Tibial nerve (tissue), 4 donors: ENCODE measurements around the gene CIBAR2. TPM values are rescaled to one million over a fixed set of nuclear protein-coding genes. Genes with fewer than 3 reads are reported as not detected.

ENCODE experiments used
- DNase-seq, 2 donors: peaks; one replicate each; pipeline ENCODE4 v3.0.0-alpha.2; 2019; ENCODE audit warnings: low spot score in 2 of 2
- H3K27ac ChIP-seq, 4 donors: fragments of 200-600 bp; sonication (generic) in 3 of 4; one replicate each; pipeline ENCODE4 v1.5.1; 2017 to 2019; ENCODE audit warnings: mild to moderate bottlenecking in 1 of 4
- H3K27me3 ChIP-seq, 2 donors: fragments of 200-600 bp; sonication (generic) in 1 of 2; one replicate each; pipeline versions ENCODE4 v1.5.1 to v1.6.0; 2017 to 2019
- H3K36me3 ChIP-seq, 3 donors: fragments of 200-600 bp; sonication (generic); one replicate each; pipeline ENCODE4 v1.5.1; 2018 to 2019
- H3K4me1 ChIP-seq, 4 donors: fragments of 200-600 bp; sonication (generic) in 3 of 4; one replicate each; pipeline ENCODE4 v1.5.1; 2017 to 2019
- H3K4me3 ChIP-seq, 4 donors: fragments of 200-600 bp; sonication (generic) in 3 of 4; one replicate each; pipeline ENCODE4 v1.5.1; 2017 to 2019; ENCODE audit warnings: mild to moderate bottlenecking in 1 of 4, moderate library complexity in 1 of 4
- H3K9me3 ChIP-seq, 4 donors: fragments of 200-600 bp; sonication (generic) in 3 of 4; one replicate each; pipeline ENCODE4 v1.5.1; 2017 to 2019
- EP300 ChIP-seq, 2 donors: sonication (generic); formaldehyde crosslinking; IDR thresholded peaks; one replicate each; pipeline ENCODE4 v1.6.1; 2017; ENCODE audit warnings: antibody characterized with exemption in 2 of 2, mild to moderate bottlenecking in 1 of 2
- POLR2A ChIP-seq, 2 donors: fragments of 450-650 bp; IDR thresholded peaks; one replicate each; pipeline ENCODE4 v1.6.1; 2017; ENCODE audit warnings: antibody characterized with exemption in 2 of 2, mild to moderate bottlenecking in 2 of 2, moderate library complexity in 2 of 2
- WGBS, 2 donors: methylation state at CpG; one replicate each; pipeline ENCODE4 v1.1.5; 2018; 5-methylcytosine and 5-hydroxymethylcytosine counted together
- total RNA-seq, 4 donors: library from RNA; depleted of rRNA; stranded (reverse); fragments of >200 nt; gene quantifications; one replicate each; pipeline ENCODE4 v1.1.0, GENCODE V29; 2016
- TF ChIP-seq, protein P1 (sequence below), 5 experiments: fragments of 200-600 bp in 3 of 5; fragments of 450-650 bp in 2 of 5; sonication (generic) in 3 of 5; IDR thresholded peaks; one replicate each; pipeline ENCODE4 v1.5.1; 2016 to 2019; ENCODE audit warnings: antibody characterized with exemption in 5 of 5, mild to moderate bottlenecking in 3 of 5, moderate library complexity in 2 of 5

Gene CIBAR2
- total RNA-seq, 4 donors from 2014 or later = not detected

- DNase-seq = no peak
- no peaks in the 10 kb centered on the region for H3K36me3 ChIP-seq
- peaks cover 5 to 68% (median 36%) of the 10 kb centered on the region in 4 donors for H3K4me1 ChIP-seq
- peaks cover 0 to 3% (median 0%) of the 10 kb centered on the region in 4 donors for H3K9me3 ChIP-seq
- H3K4me3 ChIP-seq = no peak overlapping the region
- H3K27me3 ChIP-seq = no peaks in the 10 kb centered on the region
- 100% methylated on average over 1 of the region's 1 CpG for WGBS, 2 donors
- TF ChIP-seq EP300 (IDR thresholded peaks at IDR 0.05) (no peak), POLR2A (IDR thresholded peaks at IDR 0.05) (no peak)
- TF ChIP-seq, protein P1, sequence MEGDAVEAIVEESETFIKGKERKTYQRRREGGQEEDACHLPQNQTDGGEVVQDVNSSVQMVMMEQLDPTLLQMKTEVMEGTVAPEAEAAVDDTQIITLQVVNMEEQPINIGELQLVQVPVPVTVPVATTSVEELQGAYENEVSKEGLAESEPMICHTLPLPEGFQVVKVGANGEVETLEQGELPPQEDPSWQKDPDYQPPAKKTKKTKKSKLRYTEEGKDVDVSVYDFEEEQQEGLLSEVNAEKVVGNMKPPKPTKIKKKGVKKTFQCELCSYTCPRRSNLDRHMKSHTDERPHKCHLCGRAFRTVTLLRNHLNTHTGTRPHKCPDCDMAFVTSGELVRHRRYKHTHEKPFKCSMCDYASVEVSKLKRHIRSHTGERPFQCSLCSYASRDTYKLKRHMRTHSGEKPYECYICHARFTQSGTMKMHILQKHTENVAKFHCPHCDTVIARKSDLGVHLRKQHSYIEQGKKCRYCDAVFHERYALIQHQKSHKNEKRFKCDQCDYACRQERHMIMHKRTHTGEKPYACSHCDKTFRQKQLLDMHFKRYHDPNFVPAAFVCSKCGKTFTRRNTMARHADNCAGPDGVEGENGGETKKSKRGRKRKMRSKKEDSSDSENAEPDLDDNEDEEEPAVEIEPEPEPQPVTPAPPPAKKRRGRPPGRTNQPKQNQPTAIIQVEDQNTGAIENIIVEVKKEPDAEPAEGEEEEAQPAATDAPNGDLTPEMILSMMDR (IDR thresholded peaks at IDR 0.05) = no peak
- no peak overlapping the region for H3K27ac ChIP-seq
Observed at GRCh38 chr16:85133290-85133599, 21.0 kb upstream of the CIBAR2 start.

DNA sequence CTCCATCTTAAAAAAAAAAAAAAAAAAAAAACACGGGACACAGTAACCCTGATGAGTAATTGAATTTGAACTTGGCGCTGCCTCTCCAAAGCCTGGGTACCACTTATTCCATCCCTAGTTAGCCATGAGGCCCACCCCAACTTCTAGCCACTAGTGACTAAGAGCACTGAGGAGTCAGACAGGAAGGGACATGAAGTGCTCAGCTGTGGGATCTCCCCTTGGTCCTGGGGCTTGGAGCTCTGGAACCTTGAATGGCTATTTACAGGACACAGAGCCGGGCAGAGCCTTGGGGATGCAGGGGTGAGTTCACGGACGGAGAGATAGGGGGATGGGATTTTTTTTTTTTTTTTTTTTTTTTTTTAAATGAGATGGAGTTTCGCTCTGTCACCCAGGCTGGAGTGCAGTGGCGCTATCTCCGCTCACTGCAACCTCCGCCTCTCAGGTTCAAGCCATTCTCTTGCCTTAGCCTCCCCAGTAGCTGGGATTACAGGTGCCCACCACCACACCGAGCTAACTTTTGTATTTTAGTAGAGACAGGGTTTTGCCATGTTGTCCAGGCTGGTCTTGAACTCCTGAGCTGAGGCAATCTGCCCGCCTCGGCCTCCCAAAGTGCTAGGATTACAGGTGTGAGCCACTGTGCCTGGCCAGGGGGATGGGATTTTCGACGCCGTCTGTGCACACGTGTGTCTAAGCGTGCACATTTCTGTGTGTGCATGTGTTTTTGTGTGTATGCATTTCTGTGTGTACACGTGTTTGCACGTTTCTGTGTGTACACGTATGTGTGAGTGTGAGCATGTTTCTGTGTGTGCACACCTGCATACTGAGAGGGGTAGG lies 20.4 kb upstream of the CIBAR2 start:
- 94% methylated on average over 20 of the region's 20 CpGs for WGBS, 2 donors

DNA sequence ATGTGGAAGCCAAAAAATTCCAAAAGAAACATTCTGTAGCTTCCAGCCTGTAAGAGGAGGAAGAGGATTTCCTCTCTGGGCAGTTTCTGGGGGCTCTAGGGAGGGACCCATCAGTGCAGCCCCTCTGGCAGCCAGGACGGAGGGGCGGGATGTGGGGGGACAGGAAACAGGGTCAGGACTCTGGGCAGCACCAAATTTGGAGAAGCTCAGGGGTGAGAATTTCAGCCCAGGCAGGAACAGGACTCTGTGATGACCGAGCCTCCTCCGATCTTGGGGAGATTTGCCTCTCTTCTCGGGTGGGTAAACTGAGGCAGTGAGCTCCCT lies 18.4 kb upstream of the CIBAR2 start:
- H3K4me3 ChIP-seq = no peak overlapping the region
- H3K36me3 ChIP-seq = no peaks in the 10 kb centered on the region
- 55 to 59% methylated on average over 5 of the region's 5 CpGs for WGBS, 2 donors
- peak overlapping the region; percentile 47 to 89 (median 72) for H3K27ac ChIP-seq
- H3K9me3 ChIP-seq = no peaks in the 10 kb centered on the region
- no peak for TF ChIP-seq POLR2A (IDR thresholded peaks at IDR 0.05)
- peaks cover 5 to 58% (median 32%) of the 10 kb centered on the region in 4 donors for H3K4me1 ChIP-seq
- no peak for DNase-seq
- no peaks in the 10 kb centered on the region for H3K27me3 ChIP-seq

More for the DNA sequence above, 20.4 kb upstream of the CIBAR2 start:
- Histone ChIP-seq H3K27ac (no peak overlapping the region), H3K4me3 (no peak overlapping the region), H3K4me1 (peaks cover 5 to 62% (median 33%) of the 10 kb centered on the region in 4 donors), H3K9me3 (peaks cover 0 to 3% (median 0%) of the 10 kb centered on the region in 4 donors), H3K27me3 (no peaks in the 10 kb centered on the region), H3K36me3 (no peaks in the 10 kb centered on the region)
- no peak for DNase-seq
- TF ChIP-seq, protein P1 (IDR thresholded peaks at IDR 0.05) = no peak
- TF ChIP-seq POLR2A (IDR thresholded peaks at IDR 0.05) = no peak
- TF ChIP-seq EP300 (IDR thresholded peaks at IDR 0.05) = no peak

- WGBS, 2 donors = 19 to 30% methylated on average over 15 of the region's 15 CpGs
- H3K27me3 ChIP-seq = no peaks in the 10 kb centered on the region
- H3K4me1 ChIP-seq = peaks cover 5 to 52% (median 32%) of the 10 kb centered on the region in 4 donors
- peak in 1 of 2 donors; percentile 48 for DNase-seq
- H3K36me3 ChIP-seq = no peaks in the 10 kb centered on the region
- H3K4me3 ChIP-seq = no peak overlapping the region
- no peaks in the 10 kb centered on the region for H3K9me3 ChIP-seq
- peak overlapping the region; percentile 47 to 89 (median 72) for H3K27ac ChIP-seq
- TF ChIP-seq EP300 (IDR thresholded peaks at IDR 0.05) (peak in 1 of 2 donors; percentile 63), POLR2A (IDR thresholded peaks at IDR 0.05) (no peak)
- TF ChIP-seq, protein P1 (IDR thresholded peaks at IDR 0.05) = no peak
Observed at GRCh38 chr16:85129876-85130704, 17.8 kb upstream of the CIBAR2 start.

GRCh38 chr16:85128079-85128837 lies 16.0 kb upstream of the CIBAR2 start:
- H3K4me3 ChIP-seq = no peak overlapping the region
- TF ChIP-seq POLR2A (IDR thresholded peaks at IDR 0.05) (no peak), EP300 (IDR thresholded peaks at IDR 0.05) (no peak)
- 97 to 100% methylated on average over 9 of the region's 9 CpGs for WGBS, 2 donors
- H3K27ac ChIP-seq = peak overlapping the region in 1 of 4 donors; percentile 9
- no peaks in the 10 kb centered on the region for H3K27me3 ChIP-seq
- no peaks in the 10 kb centered on the region for H3K36me3 ChIP-seq
- no peaks in the 10 kb centered on the region for H3K9me3 ChIP-seq
- DNase-seq = no peak
- peaks cover 5 to 45% (median 32%) of the 10 kb centered on the region in 4 donors for H3K4me1 ChIP-seq
